Activated naive CD4-positive, alpha-beta T cell treated with anti-CD3 and anti-CD28 coated beads, Interleukin-2, amount 10 ng/mL, durations not matched to agents 7 days and 5 days (primary cell): ENCODE measurements around the gene SBSN.

Experiments used
- CTCF ChIA-PET: fragments of 350-600 bp; sonication (Branson Sonifier 250); formaldehyde crosslinking; loops from one replicate; lab custom pipeline; 2021; ENCODE audit warnings: antibody characterized with exemption; lab: Charles Lee
- DNase-seq: peaks from one replicate; pipeline ENCODE4 v3.0.0-alpha.2; 2020
- H3K27ac Mint-ChIP-seq: one replicate; pipeline ENCODE4 v1.8.0; 2021; ENCODE audit warnings: mild to moderate bottlenecking, moderate library complexity, mixed read lengths
- H3K27me3 Mint-ChIP-seq: one replicate; pipeline ENCODE4 v1.8.0; 2021; ENCODE audit warnings: mild to moderate bottlenecking, mixed read lengths
- H3K36me3 Mint-ChIP-seq: one replicate; pipeline ENCODE4 v1.8.0; 2021; ENCODE audit warnings: mixed read lengths
- H3K4me1 Mint-ChIP-seq: one replicate; pipeline ENCODE4 v1.8.0; 2021; ENCODE audit warnings: mixed read lengths
- H3K4me3 Mint-ChIP-seq: one replicate; pipeline ENCODE4 v1.8.0; 2021; ENCODE audit warnings: mild to moderate bottlenecking, moderate library complexity, mixed read lengths
- H3K9me3 Mint-ChIP-seq: one replicate; pipeline ENCODE4 v1.8.0; 2021; ENCODE audit warnings: mixed read lengths

SBSN gene

GRCh38 chr19:35558400-35559280 is 30.5 kb upstream of the SBSN start:
- Mint-ChIP-seq H3K36me3 (no peaks in the 10 kb centered on the region), H3K9me3 (no peaks in the 10 kb centered on the region), H3K27me3 (peaks cover 81% of the 10 kb centered on the region), H3K4me1 (peaks cover 12% of the 10 kb centered on the region), H3K27ac (no peak overlapping the region), H3K4me3 (no peak overlapping the region)
- no peak for DNase-seq
- CTCF ChIA-PET, result interaction anchor here (1.4 kb wide), 1 partner anchor 10 kb away, joined by 12 read pairs; no protein-coding TSS in a partner anchor

- Mint-ChIP-seq H3K36me3 (no peaks in the 10 kb centered on the region), H3K27ac (no peak overlapping the region), H3K4me1 (peaks cover 12% of the 10 kb centered on the region), H3K9me3 (no peaks in the 10 kb centered on the region), H3K27me3 (peaks cover 79% of the 10 kb centered on the region), H3K4me3 (peak overlapping the region; percentile 59)
- peak; percentile 64 for DNase-seq
- CTCF ChIA-PET, result interaction anchor here (1.4 kb wide), 1 partner anchor 9 kb away, joined by 12 read pairs; no protein-coding TSS in a partner anchor
These were observed 29.7 kb upstream of the SBSN start for GRCh38 chr19:35557539-35558399.

DNA sequence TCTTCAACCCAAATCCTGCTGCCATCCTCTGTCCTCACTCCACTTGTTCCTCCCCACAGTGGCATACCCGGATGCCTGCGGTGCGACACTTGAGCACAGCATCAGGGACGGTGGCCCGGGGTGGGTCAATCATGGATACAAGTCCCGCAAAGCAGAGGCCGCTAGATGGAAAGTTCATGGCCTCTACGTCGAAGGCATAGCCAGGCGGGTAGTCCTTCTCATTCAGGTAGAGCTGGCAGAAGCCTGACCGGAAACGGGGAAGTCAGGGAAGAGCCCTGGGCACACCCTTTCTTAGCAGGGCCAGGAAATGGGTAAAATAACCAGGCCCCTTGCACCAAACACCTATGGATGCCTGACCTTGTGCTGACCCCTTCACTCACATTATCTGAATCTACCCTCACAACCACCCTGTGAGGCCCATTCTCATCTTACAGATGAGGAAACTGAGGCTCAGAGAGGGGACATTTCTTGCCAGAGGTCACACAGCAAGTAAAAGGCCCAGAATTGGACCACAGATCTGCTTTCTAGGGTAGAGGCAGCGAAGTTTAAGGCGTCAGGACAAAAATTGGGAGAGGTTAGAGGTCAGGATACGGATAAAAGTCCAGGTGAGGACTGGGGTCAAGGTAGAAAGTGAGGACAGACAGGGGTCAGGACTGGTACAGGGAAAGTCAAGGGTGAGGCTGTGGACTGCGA is 28.9 kb upstream of the SBSN start:
- DNase-seq, result no peak
- H3K4me3 Mint-ChIP-seq, result peak overlapping the region; percentile 50
- no peak overlapping the region for H3K27ac Mint-ChIP-seq
- H3K4me1 Mint-ChIP-seq, result peaks cover 12% of the 10 kb centered on the region
- H3K9me3 Mint-ChIP-seq, result no peaks in the 10 kb centered on the region
- peaks cover 73% of the 10 kb centered on the region for H3K27me3 Mint-ChIP-seq
- no peaks in the 10 kb centered on the region for H3K36me3 Mint-ChIP-seq
- CTCF ChIA-PET, result interaction anchor here (1.1 to 1.4 kb wide), 4 partner anchors 8 to 263 kb away, joined by 3 to 12 read pairs (median 4); no protein-coding TSS in a partner anchor

GRCh38 chr19:35556025-35556590 is 28.0 kb upstream of the SBSN start:
- CTCF ChIA-PET, result interaction anchor here (1.0 to 1.3 kb wide), 4 partner anchors 8 to 264 kb away, joined by 3 to 4 read pairs (median 3); no protein-coding TSS in a partner anchor
- Mint-ChIP-seq H3K4me1 (peaks cover 12% of the 10 kb centered on the region), H3K36me3 (no peaks in the 10 kb centered on the region), H3K9me3 (no peaks in the 10 kb centered on the region), H3K4me3 (no peak overlapping the region), H3K27ac (no peak overlapping the region), H3K27me3 (peaks cover 67% of the 10 kb centered on the region)
- no peak for DNase-seq

DNA sequence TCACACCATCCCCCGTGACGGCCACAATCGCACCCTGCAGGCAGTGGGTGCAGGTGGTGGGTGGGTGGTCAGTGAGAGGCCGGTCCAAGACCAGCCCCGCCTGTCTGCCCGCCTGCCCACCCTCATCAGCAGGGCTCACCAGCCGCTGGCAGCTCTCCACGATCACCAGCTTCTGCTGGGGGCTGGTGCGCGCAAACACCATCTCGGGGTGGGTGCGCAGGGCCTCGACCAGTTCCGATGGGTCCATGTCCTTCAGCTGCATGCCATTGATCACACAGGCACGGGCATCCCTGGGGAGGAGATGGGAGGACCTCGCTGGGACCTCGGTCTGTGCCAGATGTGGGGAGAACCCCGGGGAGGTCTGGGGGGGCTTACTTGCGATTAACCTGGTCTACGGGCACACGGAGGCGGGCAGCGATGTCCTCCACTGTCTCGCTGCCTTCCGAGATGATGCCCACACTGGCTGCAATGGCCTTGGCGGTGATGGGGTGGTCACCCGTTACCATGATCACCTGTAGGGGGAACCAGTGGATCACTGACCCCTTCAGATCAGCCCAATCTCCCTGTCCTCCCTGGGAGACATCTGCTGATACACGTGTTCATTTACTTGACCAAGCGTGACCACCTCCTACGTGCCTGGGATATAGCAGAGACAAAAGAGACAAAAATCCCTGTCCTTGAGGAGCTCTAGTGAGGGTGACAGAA is 27.3 kb upstream of the SBSN start:
- Mint-ChIP-seq H3K27me3 (peaks cover 60% of the 10 kb centered on the region), H3K9me3 (no peaks in the 10 kb centered on the region), H3K4me3 (no peak overlapping the region), H3K4me1 (peaks cover 12% of the 10 kb centered on the region), H3K27ac (no peak overlapping the region), H3K36me3 (no peaks in the 10 kb centered on the region)
- CTCF ChIA-PET, result interaction anchor here (1.0 to 1.3 kb wide), 4 partner anchors 7 to 137 kb away, joined by 3 to 4 read pairs (median 3); no protein-coding TSS in a partner anchor
- DNase-seq, result no peak

DNA sequence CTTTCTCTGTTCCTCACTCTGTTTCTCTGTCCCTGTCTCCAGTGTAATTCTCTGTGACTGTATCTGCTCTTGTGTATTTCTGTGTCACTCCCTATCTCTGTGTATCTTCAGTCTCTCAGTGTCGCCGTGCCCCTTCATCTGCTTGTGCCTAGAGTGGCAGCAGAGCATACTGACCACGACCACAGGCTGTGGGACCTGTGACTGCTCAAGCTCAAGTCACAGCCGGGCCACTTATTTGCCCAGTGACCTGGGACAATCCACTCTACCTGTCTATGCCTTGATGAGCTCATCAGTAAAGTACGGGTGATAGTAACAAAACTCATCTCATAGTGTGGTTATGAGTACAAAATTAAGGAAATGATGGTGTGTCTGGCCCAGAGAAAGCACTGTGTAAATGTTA is 26.0 kb upstream of the SBSN start:
- H3K4me1 Mint-ChIP-seq, result peaks cover 13% of the 10 kb centered on the region
- peaks cover 46% of the 10 kb centered on the region for H3K27me3 Mint-ChIP-seq
- CTCF ChIA-PET, result interaction anchor here (1.2 kb wide), 1 partner anchor 138 kb away, joined by 3 read pairs; no protein-coding TSS in a partner anchor
- H3K36me3 Mint-ChIP-seq, result peaks cover under 1% of the 10 kb centered on the region
- no peaks in the 10 kb centered on the region for H3K9me3 Mint-ChIP-seq
- H3K27ac Mint-ChIP-seq, result no peak overlapping the region
- DNase-seq, result no peak
- no peak overlapping the region for H3K4me3 Mint-ChIP-seq

- Mint-ChIP-seq H3K36me3 (peaks cover 2% of the 10 kb centered on the region), H3K9me3 (no peaks in the 10 kb centered on the region), H3K27me3 (peaks cover 40% of the 10 kb centered on the region), H3K4me3 (no peak overlapping the region), H3K27ac (no peak overlapping the region), H3K4me1 (peaks cover 12% of the 10 kb centered on the region)
- DNase-seq, result no peak
- CTCF ChIA-PET, result no interaction called here
These were observed 25.4 kb upstream of the SBSN start for GRCh38 chr19:35553385-35554000.

DNA sequence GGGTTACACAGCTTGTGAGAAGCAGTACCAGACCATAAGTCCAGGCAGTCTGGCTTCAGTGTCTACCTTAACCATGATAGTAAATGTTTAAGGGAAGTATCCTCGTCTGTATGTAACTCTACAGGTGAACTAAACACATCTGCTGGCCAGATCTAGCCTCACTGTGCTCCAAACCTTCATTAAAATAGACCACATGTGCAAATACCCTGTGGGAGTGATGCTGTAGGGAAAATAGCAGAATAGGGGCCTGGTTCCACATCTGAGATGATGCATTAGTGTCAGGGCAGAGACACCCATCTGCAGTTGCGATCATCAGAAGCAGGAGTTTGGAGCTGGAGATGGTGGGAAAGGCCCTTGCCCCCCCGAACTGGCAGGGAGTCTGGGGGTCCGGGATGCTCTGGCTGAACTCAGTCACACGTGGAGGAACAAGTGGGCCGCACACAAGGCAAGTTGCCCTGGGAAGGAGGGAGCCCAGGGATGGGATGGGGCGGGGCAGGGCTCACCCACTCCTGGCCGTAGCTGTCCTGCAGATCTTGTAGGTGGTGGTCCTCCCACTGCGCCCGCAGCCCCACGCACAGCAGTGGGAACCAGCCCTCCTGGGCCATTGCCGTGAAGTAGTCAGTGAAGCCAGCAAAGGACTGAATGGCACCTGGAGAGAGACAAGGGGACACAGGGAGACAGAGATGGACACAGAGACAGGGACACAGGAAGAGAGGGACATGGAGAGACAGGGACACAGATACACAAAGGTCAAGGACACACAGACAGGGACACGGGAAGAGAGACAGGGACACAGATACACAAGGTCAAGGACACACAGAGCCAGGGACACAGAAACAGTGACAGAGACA is 24.6 kb upstream of the SBSN start:
- peaks cover 3% of the 10 kb centered on the region for H3K36me3 Mint-ChIP-seq
- H3K27ac Mint-ChIP-seq, result peak overlapping the region; percentile 34
- CTCF ChIA-PET, result no interaction called here
- no peaks in the 10 kb centered on the region for H3K9me3 Mint-ChIP-seq
- peaks cover 33% of the 10 kb centered on the region for H3K27me3 Mint-ChIP-seq
- no peak overlapping the region for H3K4me3 Mint-ChIP-seq
- H3K4me1 Mint-ChIP-seq, result peaks cover 12% of the 10 kb centered on the region
- no peak for DNase-seq

- H3K27ac Mint-ChIP-seq, result no peak overlapping the region
- no peak for DNase-seq
- CTCF ChIA-PET, result no interaction called here
- no peaks in the 10 kb centered on the region for H3K9me3 Mint-ChIP-seq
- H3K27me3 Mint-ChIP-seq, result peaks cover 18% of the 10 kb centered on the region
- H3K4me1 Mint-ChIP-seq, result peaks cover 20% of the 10 kb centered on the region
- peaks cover 10% of the 10 kb centered on the region for H3K36me3 Mint-ChIP-seq
- H3K4me3 Mint-ChIP-seq, result no peak overlapping the region
These were observed 23.1 kb upstream of the SBSN start for GRCh38 chr19:35551091-35551810.

GRCh38 chr19:35549879-35550523 is 21.9 kb upstream of the SBSN start:
- H3K9me3 Mint-ChIP-seq, result no peaks in the 10 kb centered on the region
- DNase-seq, result no peak
- CTCF ChIA-PET, result interaction anchor here (0.8 to 3.4 kb wide), 5 partner anchors 8 to 144 kb away, joined by 3 to 20 read pairs (median 12); no protein-coding TSS in a partner anchor
- no peak overlapping the region for H3K27ac Mint-ChIP-seq
- H3K27me3 Mint-ChIP-seq, result peaks cover 12% of the 10 kb centered on the region
- H3K4me3 Mint-ChIP-seq, result no peak overlapping the region
- peaks cover 10% of the 10 kb centered on the region for H3K36me3 Mint-ChIP-seq
- H3K4me1 Mint-ChIP-seq, result peaks cover 25% of the 10 kb centered on the region

DNA sequence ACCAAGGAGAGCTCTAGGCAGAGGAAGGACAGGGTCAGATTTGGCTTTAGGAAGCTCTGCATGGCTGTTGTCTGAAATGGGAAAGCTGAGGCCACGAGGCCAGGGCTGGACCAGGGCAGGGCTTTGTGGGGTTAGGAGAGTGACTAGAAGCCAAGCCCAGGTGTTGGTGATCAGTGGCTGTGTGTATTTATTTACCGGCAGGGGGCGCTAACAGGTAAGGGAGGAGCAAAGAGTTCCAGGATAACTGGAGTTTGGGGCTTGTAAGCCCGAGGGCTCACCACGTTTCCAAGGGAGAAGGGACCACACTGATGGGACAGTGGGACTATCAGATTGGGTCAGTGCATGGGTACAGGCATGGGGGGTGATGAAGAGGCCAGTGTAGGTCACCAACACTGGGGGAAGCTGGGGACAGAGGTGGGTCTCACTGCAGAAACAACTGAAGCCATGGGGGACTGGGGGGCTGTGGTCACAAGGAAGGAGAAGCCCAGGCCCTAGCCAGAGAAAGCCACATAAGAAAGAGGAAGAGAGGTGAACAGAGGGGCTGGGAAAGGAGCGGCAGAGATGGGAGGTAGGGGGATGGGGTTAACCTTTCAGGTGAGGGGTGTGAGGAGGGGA is 21.2 kb upstream of the SBSN start:
- CTCF ChIA-PET, result interaction anchor here (0.7 to 3.4 kb wide), 17 partner anchors 9 to 270 kb away, joined by 3 to 20 read pairs (median 4); no protein-coding TSS in a partner anchor
- H3K4me1 Mint-ChIP-seq, result peaks cover 32% of the 10 kb centered on the region
- H3K4me3 Mint-ChIP-seq, result no peak overlapping the region
- no peaks in the 10 kb centered on the region for H3K9me3 Mint-ChIP-seq
- peaks cover 10% of the 10 kb centered on the region for H3K36me3 Mint-ChIP-seq
- peaks cover 8% of the 10 kb centered on the region for H3K27me3 Mint-ChIP-seq
- no peak overlapping the region for H3K27ac Mint-ChIP-seq
- peak; percentile 71 for DNase-seq
